Subcutaneous adipose tissue (tissue), 4 donors: ENCODE data around the gene GALNT5. TPM values are rescaled to one million over a fixed set of nuclear protein-coding genes. Genes with fewer than 3 reads are reported as not detected.

Experiments used
- CTCF ChIP-seq: fragments of 450-650 bp; IDR thresholded peaks from one replicate; pipeline ENCODE4 v1.5.1; 2016; ENCODE audit warnings: low read depth, mild to moderate bottlenecking, control low read depth, antibody characterized with exemption, moderate library complexity
- total RNA-seq, 4 donors: library from RNA; depleted of rRNA; stranded (reverse); fragments of >200 nt; gene quantifications; one replicate each; pipeline ENCODE4 v1.1.0, GENCODE V29; 2016

GALNT5 gene
- total RNA-seq, 4 donors from 2014 or later = under 0.01 to 0.17 (median 0.08) TPM

- TF ChIP-seq CTCF = no peak
These were observed 35.3 kb downstream of the GALNT5 start for GRCh38 chr2:157292853-157293252.

GRCh38 chr2:157296490-157296889 is 39.0 kb downstream of the GALNT5 start:
- TF ChIP-seq CTCF = no peak

DNA sequence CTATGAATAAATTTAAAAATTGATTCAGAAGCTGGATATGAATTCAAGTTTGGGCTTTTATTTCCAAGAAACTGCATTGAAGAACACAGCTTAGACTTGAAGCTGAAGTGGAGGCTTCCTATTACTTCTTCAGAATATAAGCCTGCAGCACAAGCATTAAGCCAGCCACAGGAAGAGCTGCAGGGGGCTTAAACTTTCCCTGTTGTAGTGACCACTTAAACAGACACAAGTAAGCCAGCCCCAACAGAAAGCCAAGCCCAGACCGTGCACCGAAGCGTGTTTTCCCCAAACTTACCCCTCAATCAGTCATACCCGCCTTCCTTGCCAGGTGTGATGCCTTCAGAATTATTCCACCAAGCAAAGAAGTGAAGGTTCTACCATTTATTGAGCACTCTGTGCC is 39.5 kb downstream of the GALNT5 start:
- TF ChIP-seq CTCF = no peak

- TF ChIP-seq CTCF = no peak
These were observed 43.8 kb downstream of the GALNT5 start for GRCh38 chr2:157301307-157301706.

DNA sequence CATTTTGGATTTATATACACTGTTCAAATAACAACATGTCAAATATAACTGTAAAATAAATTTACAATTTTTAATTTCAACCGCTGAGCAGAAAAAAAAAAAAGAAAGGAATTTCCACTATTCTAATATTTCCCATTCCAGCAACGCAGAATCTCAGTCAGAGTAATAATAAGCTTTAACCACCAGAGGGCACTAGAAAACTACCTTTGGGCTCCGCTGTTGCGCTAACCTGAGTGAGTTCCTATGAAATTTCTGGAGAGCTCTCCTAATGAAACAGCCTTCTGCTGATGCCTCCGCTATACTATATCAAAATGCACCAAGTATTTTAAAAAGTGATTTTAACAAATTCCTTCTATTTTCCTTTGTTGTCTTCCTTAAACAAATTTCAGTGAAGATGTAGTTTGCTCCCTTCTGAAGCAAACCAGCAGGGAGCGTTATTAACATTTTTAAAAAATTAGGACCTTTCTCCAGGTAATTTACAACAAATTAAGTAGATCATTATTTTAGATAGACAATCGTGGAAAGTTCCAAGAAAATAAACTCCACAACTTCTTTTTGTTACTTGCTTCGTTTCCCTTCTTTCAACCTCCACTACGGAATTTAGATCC is 45.1 kb downstream of the GALNT5 start:
- no peak for TF ChIP-seq CTCF

GRCh38 chr2:157303612-157304011 is 46.1 kb downstream of the GALNT5 start:
- no peak for TF ChIP-seq CTCF

- no peak for TF ChIP-seq CTCF
These were observed 47.6 kb downstream of the GALNT5 start for GRCh38 chr2:157304811-157305722.
